OCI-LY7 (cell line): ENCODE results near the gene LGALS9B. TPM values are rescaled to one million over a fixed set of nuclear protein-coding genes. Genes with fewer than 3 reads are reported as not detected.
"Not testable (repeated sequence)": the region's sequence is repeated elsewhere in the genome, so short reads cannot be mapped to it uniquely, and the experiment has no call there.

Experiments
- Bru-seq: library from RNA; stranded (reverse); fragments of 400-500 nt; gene quantifications from one replicate; lab custom pipeline; 2021; lab: Mats Ljungman, UMichigan
- BruChase-seq, 2 experiments: library from RNA; stranded (reverse); fragments of 400-500 nt; gene quantifications; one replicate each; lab custom pipeline; 2021; lab: Mats Ljungman, UMichigan
- BruUV-seq: library from RNA; stranded (reverse); fragments of 400-500 nt; replicated peaks from 2 replicates; lab custom pipeline; 2021; lab: Mats Ljungman, UMichigan
- CTCF ChIA-PET: fragments of 300-600 bp; sonication (Branson Sonifier 250); formaldehyde crosslinking; loops from one replicate; lab custom pipeline; 2022; ENCODE audit warnings: antibody characterized with exemption; ENCODE audit not compliant: unreplicated experiment; lab: Charles Lee
- POLR2A ChIA-PET: fragments of 300-600 bp; sonication (Branson Sonifier 250); formaldehyde crosslinking; loops from one replicate; lab custom pipeline; 2022; ENCODE audit warnings: antibody characterized with exemption; lab: Charles Lee
- DNase-seq: peaks from one replicate; pipeline ENCODE4 v3.0.0-alpha.2; 2015; ENCODE audit warnings: low spot score
- H2AFZ ChIP-seq: fragments of 200-600 bp; sonication (generic), shearing (Covaris generic); 2 replicates; pipeline ENCODE4 v1.6.1; 2014; ENCODE audit warnings: mild to moderate bottlenecking, antibody characterized with exemption, low read length, moderate library complexity
- H3K27ac ChIP-seq: fragments of 200-600 bp; sonication (generic); 2 replicates; pipeline ENCODE4 v1.5.1; 2014; ENCODE audit warnings: mixed run types, low read depth, mild to moderate bottlenecking, moderate library complexity, low read length, inconsistent platforms; ENCODE audit not compliant: poor library complexity, severe bottlenecking
- H3K36me3 ChIP-seq: fragments of 200-600 bp; sonication (generic); 2 replicates; pipeline ENCODE4 v1.6.1; 2014; ENCODE audit warnings: mild to moderate bottlenecking, antibody characterized with exemption, low read length, moderate library complexity, mixed read lengths; ENCODE audit not compliant: insufficient read depth
- H3K4me1 ChIP-seq: fragments of 200-600 bp; sonication (generic); 2 replicates; pipeline ENCODE4 v1.5.1; 2014; ENCODE audit warnings: mild to moderate bottlenecking, low read length; ENCODE audit not compliant: insufficient read depth, poor library complexity, severe bottlenecking
- H3K4me2 ChIP-seq: fragments of 200-600 bp; sonication (generic); 2 replicates; pipeline ENCODE4 v1.6.1; 2014; ENCODE audit warnings: mild to moderate bottlenecking, low read length
- H3K4me3 ChIP-seq: fragments of 200-600 bp; sonication (generic); 2 replicates; pipeline ENCODE4 v1.5.1; 2014; ENCODE audit warnings: mild to moderate bottlenecking, low read depth, low read length; ENCODE audit not compliant: poor library complexity, severe bottlenecking
- H3K79me2 ChIP-seq: fragments of 200-600 bp; sonication (generic); 2 replicates; pipeline ENCODE4 v1.6.1; 2016; ENCODE audit warnings: low read depth, mild to moderate bottlenecking, low read length, moderate library complexity, mixed read lengths; ENCODE audit not compliant: insufficient read depth
- H3K9me2 ChIP-seq: fragments of 200-600 bp; sonication (generic); 2 replicates; pipeline ENCODE4 v1.6.1; 2016; ENCODE audit warnings: mild to moderate bottlenecking, low read length, mixed read lengths; ENCODE audit not compliant: insufficient read depth
- H3K9me3 ChIP-seq: fragments of 200-600 bp; sonication (generic); 2 replicates; pipeline ENCODE4 v1.6.1; 2014; ENCODE audit warnings: mild to moderate bottlenecking, mixed run types, low read length, mixed read lengths
- H4K20me1 ChIP-seq: fragments of 200-600 bp; sonication (generic); 2 replicates; pipeline ENCODE4 v1.6.1; 2014; ENCODE audit warnings: mild to moderate bottlenecking, antibody characterized with exemption, low read length, moderate library complexity, mixed read lengths; ENCODE audit not compliant: insufficient read depth
- intact Hi-C: fragments of 100-400 bp; cut with micrococcal nuclease; formaldehyde crosslinking; loops from one replicate; pipeline ENCODE4 v1.10.0; 2022; ENCODE audit not compliant: unreplicated experiment
- long read RNA-seq: library from polyadenylated mRNA; stranded (forward); transcript quantifications from one replicate; pipeline ENCODE4 v2.0.0, GENCODE V29; 2022
- total RNA-seq, 2 experiments: library from RNA; depleted of rRNA in 1 of 2; stranded (reverse); fragments of >200 nt in 1 of 2; shearing (Covaris generic) in 1 of 2; gene quantifications; 2 replicates each; pipeline ENCODE4 v1.2.3, GENCODE V29; 2014 to 2022

The LGALS9B gene
- total RNA-seq (2014; rRNA removed; shearing (Covaris generic)), result not detected in 2 replicates
- not detected in 2 replicates for total RNA-seq (2022)
- not detected for Bru-seq, nascent RNA
- not detected for BruChase-seq, experiment 1, labeled RNA remaining after a 6-hour chase
- BruChase-seq, experiment 2, labeled RNA remaining after a 2-hour chase, result not detected
- long read RNA-seq, result 0 reads

DNA sequence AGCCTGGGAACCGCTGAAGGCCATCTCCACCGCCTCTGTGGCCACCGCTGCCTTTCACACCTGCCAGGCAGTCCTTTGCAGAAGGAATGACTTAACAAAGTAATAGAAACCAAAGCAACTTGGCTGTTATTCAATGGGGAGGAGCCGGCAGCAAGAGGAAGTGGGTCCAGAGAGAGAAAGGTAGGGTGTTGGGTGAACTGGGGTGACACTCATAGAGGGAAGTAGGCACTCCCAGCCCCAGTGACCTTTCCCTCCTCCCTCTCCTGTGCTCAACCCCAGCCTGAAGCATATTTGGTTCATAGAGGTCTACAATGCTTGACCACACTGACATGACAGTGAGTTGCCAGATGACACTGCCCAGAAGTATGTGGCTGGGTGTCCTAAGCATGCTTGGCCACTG lies at the start of gene LGALS9B:
Gene LGALS9B (minus strand): TSS at position 93 of the 400 bp plus-strand sequence. CDS start 69 bp downstream, at position 24.
- H3K36me3 ChIP-seq, H3K4me2 ChIP-seq, H3K79me2 ChIP-seq, H4K20me1 ChIP-seq, H3K27ac ChIP-seq, CTCF ChIA-PET, POLR2A ChIA-PET, H3K9me3 ChIP-seq, H2AFZ ChIP-seq, DNase-seq, intact Hi-C loops, H3K9me2 ChIP-seq, H3K4me1 ChIP-seq, BruUV-seq, H3K4me3 ChIP-seq: not testable (repeated sequence)

DNA sequence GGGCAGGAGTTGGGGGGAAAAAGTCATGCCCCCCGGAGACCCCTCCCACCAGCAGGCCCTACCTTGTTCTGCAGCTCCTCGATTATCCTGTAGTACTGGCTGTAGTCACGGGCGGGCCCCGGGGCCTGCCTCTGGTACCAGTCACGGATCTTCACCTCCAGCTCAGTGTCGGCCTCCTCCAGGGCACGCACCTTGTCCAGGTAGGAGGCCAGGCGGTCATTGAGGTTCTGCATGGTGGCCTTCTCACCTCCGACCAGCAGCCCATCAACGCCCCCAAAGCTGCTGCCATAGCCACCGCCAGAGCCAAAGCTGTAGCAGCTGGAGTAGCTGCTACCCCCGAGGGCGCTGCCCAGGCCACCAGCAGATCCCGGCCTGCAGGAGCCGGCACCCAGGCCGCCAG lies 49.6 kb upstream of the LGALS9B start:
- H3K36me3 ChIP-seq, H3K27ac ChIP-seq, DNase-seq, H3K4me2 ChIP-seq, intact Hi-C loops, H3K9me2 ChIP-seq, BruUV-seq, CTCF ChIA-PET, H4K20me1 ChIP-seq, H3K9me3 ChIP-seq, H3K4me3 ChIP-seq, H2AFZ ChIP-seq, H3K79me2 ChIP-seq, H3K4me1 ChIP-seq, POLR2A ChIA-PET: not testable (repeated sequence)

DNA sequence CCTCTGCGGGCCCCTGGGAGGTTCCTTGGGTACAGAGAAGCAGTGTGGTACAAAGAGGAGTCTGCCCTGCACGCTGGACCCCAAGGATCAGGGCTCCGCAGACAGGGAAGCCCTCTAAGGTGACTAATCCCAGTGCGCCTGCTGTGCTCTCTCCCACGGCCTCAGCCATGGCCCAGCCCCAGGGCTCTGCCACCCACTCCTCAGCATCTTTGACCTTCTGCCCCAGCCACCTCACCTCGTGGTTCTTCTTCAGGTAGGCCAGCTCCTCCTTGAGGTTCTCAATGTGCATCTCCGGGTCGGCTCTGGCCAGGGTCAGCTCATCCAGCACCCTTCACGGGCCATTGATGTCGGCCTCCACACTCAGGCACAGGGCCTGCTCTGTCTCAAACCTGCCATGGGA lies 47.8 kb upstream of the LGALS9B start:
- H4K20me1 ChIP-seq, CTCF ChIA-PET, H3K36me3 ChIP-seq, H2AFZ ChIP-seq, BruUV-seq, H3K9me2 ChIP-seq, DNase-seq, intact Hi-C loops, H3K79me2 ChIP-seq, H3K9me3 ChIP-seq, POLR2A ChIA-PET, H3K4me2 ChIP-seq, H3K4me3 ChIP-seq, H3K27ac ChIP-seq, H3K4me1 ChIP-seq: not testable (repeated sequence)

DNA sequence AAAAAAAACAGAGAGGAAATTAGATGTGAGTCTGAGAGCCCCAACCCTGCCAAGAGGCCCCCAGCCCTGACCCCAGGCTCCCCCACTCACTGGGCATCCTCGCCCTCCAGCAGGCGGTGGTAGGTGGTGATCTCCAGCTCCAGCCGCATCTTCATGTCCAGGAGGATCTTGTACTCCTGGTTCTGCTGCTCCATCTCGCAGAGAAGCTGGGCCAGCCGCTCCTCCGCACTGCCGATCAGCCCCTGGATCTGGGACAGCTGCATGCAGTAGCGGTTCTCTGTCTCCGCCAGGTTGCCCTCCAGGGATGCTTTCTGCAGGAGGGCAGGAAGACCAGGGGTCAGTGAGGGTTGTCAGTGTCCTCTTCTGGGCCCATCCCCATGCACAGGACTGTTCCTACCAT lies 46.2 kb upstream of the LGALS9B start:
- H3K27ac ChIP-seq, H3K36me3 ChIP-seq, H3K9me2 ChIP-seq, H3K4me2 ChIP-seq, H4K20me1 ChIP-seq, H3K79me2 ChIP-seq, intact Hi-C loops, H3K9me3 ChIP-seq, DNase-seq, BruUV-seq, CTCF ChIA-PET, H2AFZ ChIP-seq, POLR2A ChIA-PET, H3K4me1 ChIP-seq, H3K4me3 ChIP-seq: not testable (repeated sequence)

DNA sequence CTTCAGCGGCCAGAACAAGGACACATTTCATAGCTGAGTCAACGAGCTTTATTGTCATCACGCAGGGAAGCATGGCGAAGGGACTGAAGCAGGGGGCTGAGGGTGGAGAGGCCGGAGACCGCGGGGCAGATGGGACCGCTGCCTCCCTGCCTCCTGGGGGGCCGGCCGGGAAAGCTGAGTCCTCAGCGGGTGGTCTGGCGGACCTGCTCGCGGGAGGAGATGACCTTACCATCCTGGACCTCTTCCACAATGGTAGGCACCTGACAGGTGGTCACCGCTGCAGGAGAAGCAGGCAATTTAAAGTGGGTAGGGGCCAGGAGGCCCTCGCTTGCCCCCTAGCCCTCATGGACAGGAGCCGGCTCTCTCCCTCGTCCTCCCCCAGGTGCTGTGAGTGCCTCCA lies 45.0 kb upstream of the LGALS9B start:
- H3K27ac ChIP-seq, H3K9me2 ChIP-seq, H3K9me3 ChIP-seq, H2AFZ ChIP-seq, CTCF ChIA-PET, H4K20me1 ChIP-seq, DNase-seq, H3K79me2 ChIP-seq, POLR2A ChIA-PET, H3K4me2 ChIP-seq, H3K4me3 ChIP-seq, H3K4me1 ChIP-seq, BruUV-seq, H3K36me3 ChIP-seq, intact Hi-C loops: not testable (repeated sequence)

DNA sequence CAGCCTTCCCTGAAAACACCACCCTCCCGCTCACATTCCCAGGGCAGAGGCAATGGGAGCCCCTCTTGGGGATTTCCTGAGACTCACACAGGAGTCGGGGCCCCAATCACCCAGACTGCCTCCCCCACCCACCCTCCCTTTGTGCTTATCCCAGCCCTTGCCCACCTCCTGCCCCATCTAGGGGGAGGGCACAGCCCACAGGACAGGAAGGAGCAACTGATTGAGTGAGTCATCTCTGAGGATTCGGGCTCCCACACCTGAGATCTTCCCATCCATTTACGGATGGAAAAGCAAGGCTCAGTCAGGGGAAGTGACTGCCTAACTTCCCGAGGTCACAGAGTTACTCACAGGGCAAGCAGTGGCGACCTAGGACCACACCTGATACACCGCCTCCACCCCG lies 44.4 kb upstream of the LGALS9B start:
- H3K9me2 ChIP-seq, H3K4me3 ChIP-seq, intact Hi-C loops, H3K27ac ChIP-seq, POLR2A ChIA-PET, H3K79me2 ChIP-seq, DNase-seq, CTCF ChIA-PET, H3K4me2 ChIP-seq, H3K4me1 ChIP-seq, H3K9me3 ChIP-seq, BruUV-seq, H4K20me1 ChIP-seq, H2AFZ ChIP-seq, H3K36me3 ChIP-seq: not testable (repeated sequence)
